Measurements from ENCODE around the gene PFKP.

- no peak for TF ChIP-seq TP53 (CRISPR knock-in tag; IDR thresholded peaks at IDR 0.05)
- TF ChIP-seq CTCF (IDR thresholded peaks at IDR 0.05) = no peak
- no peak for TF ChIP-seq ELK1 (IDR thresholded peaks at IDR 0.05; ENCODE audit: low read depth, low read length)
- no peak for TF ChIP-seq EP300 (IDR thresholded peaks at IDR 0.05)
- TF ChIP-seq CHD2 (IDR thresholded peaks at IDR 0.05; ENCODE audit: low read length, partially characterized antibody) = no peak
- no peak for TF ChIP-seq CBX8 (IDR thresholded peaks at IDR 0.05)
- no peak for TF ChIP-seq HDAC2 (IDR thresholded peaks at IDR 0.05)
- no peak for TF ChIP-seq POLR2A (IDR thresholded peaks at IDR 0.05; ENCODE audit: low read length)
Measured at GRCh38 chr10:3053155-3053554, 14.2 kb upstream of the PFKP start.

Measured in A549 (cell line).